Measurements from ENCODE around the gene BOC. TPM values are rescaled to one million over a fixed set of nuclear protein-coding genes. Genes with fewer than 3 reads are reported as not detected.
"Not testable (repeated sequence)": the region's sequence is repeated elsewhere in the genome, so short reads cannot be mapped to it uniquely, and the experiment has no call there.

BOC gene
- polyA plus RNA-seq, 2 donors = 26.6 to 29.6 TPM

GRCh38 chr3:113171675-113172300, 39.6 kb upstream of the BOC start:
- H3K4me1 ChIP-seq (ENCODE audit: control insufficient read depth in 2 of 2, insufficient read depth in 2 of 2, low read length in 1 of 2); H3K9me3 ChIP-seq (ENCODE audit: control insufficient read depth in 2 of 2, insufficient read depth in 1 of 2, low read depth in 1 of 2, low read length in 1 of 2); H3K27me3 ChIP-seq (ENCODE audit: control insufficient read depth in 1 of 2, insufficient read depth in 2 of 2, low read length in 2 of 2); H3K27ac ChIP-seq (ENCODE audit: low read depth in 2 of 2, low read length in 1 of 2); H3K36me3 ChIP-seq (ENCODE audit: control insufficient read depth in 2 of 2, insufficient read depth in 2 of 2, low read length in 1 of 2); H3K4me3 ChIP-seq (ENCODE audit: low read depth in 1 of 2, low read length in 2 of 2): not testable (repeated sequence)
- 81 to 88% methylated on average over 5 of the region's 5 CpGs for WGBS, 2 donors

- no peaks in the 10 kb centered on the region for H3K27me3 ChIP-seq (ENCODE audit: control insufficient read depth in 1 of 2, insufficient read depth in 2 of 2, low read length in 2 of 2)
- H3K4me1 ChIP-seq (ENCODE audit: control insufficient read depth in 2 of 2, insufficient read depth in 2 of 2, low read length in 1 of 2) = peaks cover 0 to 2% of the 10 kb centered on the region in 2 donors
- H3K4me3 ChIP-seq (ENCODE audit: low read depth in 1 of 2, low read length in 2 of 2) = no peak overlapping the region
- H3K9me3 ChIP-seq (ENCODE audit: control insufficient read depth in 2 of 2, insufficient read depth in 1 of 2, low read depth in 1 of 2, low read length in 1 of 2) = no peaks in the 10 kb centered on the region
- H3K27ac ChIP-seq (ENCODE audit: low read depth in 2 of 2, low read length in 1 of 2) = no peak overlapping the region
- H3K36me3 ChIP-seq (ENCODE audit: control insufficient read depth in 2 of 2, insufficient read depth in 2 of 2, low read length in 1 of 2) = no peaks in the 10 kb centered on the region
- 78 to 89% methylated on average over 2 of the region's 2 CpGs for WGBS, 2 donors
Measured at GRCh38 chr3:113173102-113173501, 38.3 kb upstream of the BOC start.

GRCh38 chr3:113174304-113174703, 37.1 kb upstream of the BOC start:
- Histone ChIP-seq H3K4me1 (ENCODE audit: control insufficient read depth in 2 of 2, insufficient read depth in 2 of 2, low read length in 1 of 2) (peaks cover 0 to 2% of the 10 kb centered on the region in 2 donors), H3K27me3 (ENCODE audit: control insufficient read depth in 1 of 2, insufficient read depth in 2 of 2, low read length in 2 of 2) (no peaks in the 10 kb centered on the region), H3K4me3 (ENCODE audit: low read depth in 1 of 2, low read length in 2 of 2) (no peak overlapping the region), H3K27ac (ENCODE audit: low read depth in 2 of 2, low read length in 1 of 2) (no peak overlapping the region), H3K9me3 (ENCODE audit: control insufficient read depth in 2 of 2, insufficient read depth in 1 of 2, low read depth in 1 of 2, low read length in 1 of 2) (no peaks in the 10 kb centered on the region), H3K36me3 (ENCODE audit: control insufficient read depth in 2 of 2, insufficient read depth in 2 of 2, low read length in 1 of 2) (no peaks in the 10 kb centered on the region)
- 80 to 91% methylated on average over 1 of the region's 1 CpG for WGBS, 2 donors

GRCh38 chr3:113174801-113175485, 36.4 kb upstream of the BOC start:
- H3K36me3 ChIP-seq (ENCODE audit: control insufficient read depth in 2 of 2, insufficient read depth in 2 of 2, low read length in 1 of 2) = no peaks in the 10 kb centered on the region
- no peaks in the 10 kb centered on the region for H3K9me3 ChIP-seq (ENCODE audit: control insufficient read depth in 2 of 2, insufficient read depth in 1 of 2, low read depth in 1 of 2, low read length in 1 of 2)
- no peaks in the 10 kb centered on the region for H3K27me3 ChIP-seq (ENCODE audit: control insufficient read depth in 1 of 2, insufficient read depth in 2 of 2, low read length in 2 of 2)
- H3K4me1 ChIP-seq (ENCODE audit: control insufficient read depth in 2 of 2, insufficient read depth in 2 of 2, low read length in 1 of 2) = peaks cover 0 to 2% of the 10 kb centered on the region in 2 donors
- 70 to 73% methylated on average over 7 of the region's 7 CpGs for WGBS, 2 donors
- H3K4me3 ChIP-seq (ENCODE audit: low read depth in 1 of 2, low read length in 2 of 2) = no peak overlapping the region
- no peak overlapping the region for H3K27ac ChIP-seq (ENCODE audit: low read depth in 2 of 2, low read length in 1 of 2)

GRCh38 chr3:113177526-113177925, 33.8 kb upstream of the BOC start:
- Histone ChIP-seq H3K36me3 (ENCODE audit: control insufficient read depth in 2 of 2, insufficient read depth in 2 of 2, low read length in 1 of 2) (no peaks in the 10 kb centered on the region), H3K9me3 (ENCODE audit: control insufficient read depth in 2 of 2, insufficient read depth in 1 of 2, low read depth in 1 of 2, low read length in 1 of 2) (no peaks in the 10 kb centered on the region), H3K4me1 (ENCODE audit: control insufficient read depth in 2 of 2, insufficient read depth in 2 of 2, low read length in 1 of 2) (peaks cover 0 to 2% of the 10 kb centered on the region in 2 donors), H3K4me3 (ENCODE audit: low read depth in 1 of 2, low read length in 2 of 2) (no peak overlapping the region), H3K27ac (ENCODE audit: low read depth in 2 of 2, low read length in 1 of 2) (no peak overlapping the region), H3K27me3 (ENCODE audit: control insufficient read depth in 1 of 2, insufficient read depth in 2 of 2, low read length in 2 of 2) (no peaks in the 10 kb centered on the region)
- 77 to 78% methylated on average over 2 of the region's 2 CpGs for WGBS, 2 donors

- Histone ChIP-seq H3K4me1 (ENCODE audit: control insufficient read depth in 2 of 2, insufficient read depth in 2 of 2, low read length in 1 of 2) (peaks cover 0 to 2% of the 10 kb centered on the region in 2 donors), H3K9me3 (ENCODE audit: control insufficient read depth in 2 of 2, insufficient read depth in 1 of 2, low read depth in 1 of 2, low read length in 1 of 2) (no peaks in the 10 kb centered on the region), H3K4me3 (ENCODE audit: low read depth in 1 of 2, low read length in 2 of 2) (no peak overlapping the region), H3K27me3 (ENCODE audit: control insufficient read depth in 1 of 2, insufficient read depth in 2 of 2, low read length in 2 of 2) (no peaks in the 10 kb centered on the region), H3K27ac (ENCODE audit: low read depth in 2 of 2, low read length in 1 of 2) (no peak overlapping the region), H3K36me3 (ENCODE audit: control insufficient read depth in 2 of 2, insufficient read depth in 2 of 2, low read length in 1 of 2) (no peaks in the 10 kb centered on the region)
- 78 to 85% methylated on average over 4 of the region's 4 CpGs for WGBS, 2 donors
Measured at GRCh38 chr3:113179235-113179824, 32.0 kb upstream of the BOC start.

GRCh38 chr3:113183748-113184661, 27.4 kb upstream of the BOC start:
- Histone ChIP-seq H3K36me3 (ENCODE audit: control insufficient read depth in 2 of 2, insufficient read depth in 2 of 2, low read length in 1 of 2) (no peaks in the 10 kb centered on the region), H3K4me1 (ENCODE audit: control insufficient read depth in 2 of 2, insufficient read depth in 2 of 2, low read length in 1 of 2) (no peaks in the 10 kb centered on the region)
- 65 to 71% methylated on average over 13 of the region's 13 CpGs for WGBS, 2 donors

GRCh38 chr3:113185194-113185835, 26.0 kb upstream of the BOC start:
- Histone ChIP-seq H3K9me3 (ENCODE audit: control insufficient read depth in 2 of 2, insufficient read depth in 1 of 2, low read depth in 1 of 2, low read length in 1 of 2) (no peaks in the 10 kb centered on the region), H3K4me3 (ENCODE audit: low read depth in 1 of 2, low read length in 2 of 2) (no peak overlapping the region), H3K27ac (ENCODE audit: low read depth in 2 of 2, low read length in 1 of 2) (no peak overlapping the region), H3K4me1 (ENCODE audit: control insufficient read depth in 2 of 2, insufficient read depth in 2 of 2, low read length in 1 of 2) (no peaks in the 10 kb centered on the region), H3K27me3 (ENCODE audit: control insufficient read depth in 1 of 2, insufficient read depth in 2 of 2, low read length in 2 of 2) (no peaks in the 10 kb centered on the region), H3K36me3 (ENCODE audit: control insufficient read depth in 2 of 2, insufficient read depth in 2 of 2, low read length in 1 of 2) (no peaks in the 10 kb centered on the region)

More at GRCh38 chr3:113183748-113184661, 27.4 kb upstream of the BOC start:
- Histone ChIP-seq H3K27ac (ENCODE audit: low read depth in 2 of 2, low read length in 1 of 2) (no peak overlapping the region), H3K27me3 (ENCODE audit: control insufficient read depth in 1 of 2, insufficient read depth in 2 of 2, low read length in 2 of 2) (no peaks in the 10 kb centered on the region), H3K4me3 (ENCODE audit: low read depth in 1 of 2, low read length in 2 of 2) (no peak overlapping the region), H3K9me3 (ENCODE audit: control insufficient read depth in 2 of 2, insufficient read depth in 1 of 2, low read depth in 1 of 2, low read length in 1 of 2) (no peaks in the 10 kb centered on the region)

- Histone ChIP-seq H3K27me3 (ENCODE audit: control insufficient read depth in 1 of 2, insufficient read depth in 2 of 2, low read length in 2 of 2) (no peaks in the 10 kb centered on the region), H3K9me3 (ENCODE audit: control insufficient read depth in 2 of 2, insufficient read depth in 1 of 2, low read depth in 1 of 2, low read length in 1 of 2) (no peaks in the 10 kb centered on the region), H3K27ac (ENCODE audit: low read depth in 2 of 2, low read length in 1 of 2) (no peak overlapping the region), H3K4me3 (ENCODE audit: low read depth in 1 of 2, low read length in 2 of 2) (no peak overlapping the region), H3K36me3 (ENCODE audit: control insufficient read depth in 2 of 2, insufficient read depth in 2 of 2, low read length in 1 of 2) (no peaks in the 10 kb centered on the region), H3K4me1 (ENCODE audit: control insufficient read depth in 2 of 2, insufficient read depth in 2 of 2, low read length in 1 of 2) (no peaks in the 10 kb centered on the region)
- 91 to 94% methylated on average over 5 of the region's 5 CpGs for WGBS, 2 donors
Measured at GRCh38 chr3:113186566-113186965, 24.8 kb upstream of the BOC start.

Measured in esophagus (tissue), 2 donors.